Stimulated activated CD4-positive, alpha-beta T cell treated with anti-CD3 and anti-CD28 coated beads, Interleukin-1b, Interleukin-23, amount 100 ng/mL, for 24 hours (primary cell): ENCODE data around the gene TMEM40.
"Not testable (repeated sequence)": the region's sequence is repeated elsewhere in the genome, so short reads cannot be mapped to it uniquely, and the experiment has no call there.

Source experiments
- DNase-seq, 4 experiments: peaks; one replicate each; pipeline ENCODE4 v3.0.0-alpha.2; 2020; ENCODE audit warnings: low read depth in 4 of 4, low spot score in 1 of 4

TMEM40 gene

DNA sequence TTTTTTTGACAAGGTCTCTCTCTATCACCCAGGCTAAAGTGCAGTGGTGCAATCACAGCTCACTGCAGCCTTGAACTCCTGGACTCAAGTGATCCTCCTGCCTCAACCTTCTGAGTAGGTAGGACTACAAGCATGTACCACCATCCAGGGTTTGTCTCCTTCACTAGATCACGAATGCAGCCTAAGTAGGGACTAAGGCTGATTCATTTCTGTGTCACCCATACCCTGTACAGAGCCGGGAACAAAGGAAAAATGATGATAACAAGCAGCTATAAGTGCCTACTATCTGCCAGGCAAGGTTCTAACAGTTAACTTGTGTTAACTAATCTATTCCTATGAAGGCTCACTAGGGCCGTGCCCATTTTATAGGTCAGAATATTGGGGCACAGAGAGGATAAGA, 7.0 kb downstream of the TMEM40 start:
- DNase-seq: no peak

DNA sequence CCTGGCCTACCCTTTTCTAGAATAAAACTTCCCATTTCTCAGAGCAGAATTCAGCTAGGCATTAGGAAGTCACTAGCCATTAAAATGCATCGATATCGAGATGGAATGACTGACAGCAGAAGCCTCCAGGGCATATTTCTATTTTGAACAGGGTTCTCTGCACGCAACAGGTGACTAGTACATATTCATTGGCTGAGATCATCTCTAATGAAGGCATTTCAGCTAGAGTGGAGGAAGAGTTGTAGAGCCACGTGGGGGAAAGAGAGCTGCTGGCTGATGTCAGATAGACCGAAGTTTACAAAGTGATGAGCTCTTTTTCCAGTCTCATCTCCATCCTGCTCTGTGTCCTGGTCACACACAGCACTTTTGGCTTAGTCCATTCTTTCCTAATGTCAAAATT, 7.5 kb downstream of the TMEM40 start:
- no peak for DNase-seq

DNA sequence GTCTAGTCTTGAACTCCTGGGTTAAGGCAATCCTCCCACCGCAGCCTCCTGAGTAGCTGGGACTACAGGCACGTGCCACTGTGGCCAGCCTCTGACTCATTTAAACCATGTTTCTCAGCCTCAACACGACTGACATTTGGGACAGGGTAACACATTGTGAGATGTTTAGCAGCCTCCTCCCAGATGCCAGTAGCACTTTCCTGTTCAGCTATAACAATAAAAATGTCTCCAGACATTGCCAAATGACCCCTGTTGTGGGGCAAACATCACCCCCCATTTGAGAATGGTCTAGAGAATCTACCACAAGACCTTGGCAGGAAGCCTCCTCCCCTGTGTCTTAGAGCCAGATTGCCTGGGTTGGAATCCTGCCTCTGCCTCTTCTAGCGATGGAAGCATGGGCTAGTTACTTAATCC, 8.4 kb downstream of the TMEM40 start:
- DNase-seq: peak in 1 of 4 experiments; percentile 19

DNA sequence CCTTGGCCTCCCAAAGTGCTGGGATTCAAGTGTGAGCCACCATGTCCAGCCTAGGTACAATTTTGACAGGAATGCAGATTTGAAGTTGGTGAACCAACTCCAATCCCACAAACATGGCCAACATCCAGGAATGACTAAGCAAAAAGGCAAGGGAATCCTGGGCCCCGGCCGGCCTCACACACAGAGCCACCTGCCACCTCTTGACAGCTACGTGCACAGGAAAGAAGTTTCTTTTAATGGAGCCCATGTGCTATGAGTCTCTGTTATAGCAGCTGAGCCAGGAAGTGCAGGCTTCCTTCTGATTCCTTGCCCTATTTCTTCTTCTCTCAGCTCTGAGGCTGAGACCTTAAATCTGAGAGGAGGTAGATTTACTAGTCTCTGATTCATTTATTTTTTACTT, 8.8 kb downstream of the TMEM40 start:
- no peak for DNase-seq

DNA sequence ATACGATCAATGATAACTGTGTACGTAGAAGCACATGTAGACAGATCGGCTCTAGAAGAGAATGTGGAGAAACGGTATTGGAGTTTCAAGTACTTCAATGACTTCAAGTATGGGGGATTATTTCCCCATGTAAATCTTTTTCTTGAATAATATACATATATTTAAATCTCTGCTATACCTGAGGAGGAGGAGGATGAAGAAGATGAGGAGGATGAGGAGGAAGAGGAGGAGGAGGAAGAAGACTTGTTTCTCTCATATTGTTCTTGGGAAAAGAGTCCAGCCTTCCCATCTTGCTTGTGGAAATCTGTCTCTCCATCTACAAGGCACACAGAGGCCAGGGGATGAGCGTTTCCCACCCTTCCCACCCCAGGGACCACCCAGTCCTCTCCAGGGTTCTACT, 10.6 kb downstream of the TMEM40 start:
- DNase-seq: no peak

DNA sequence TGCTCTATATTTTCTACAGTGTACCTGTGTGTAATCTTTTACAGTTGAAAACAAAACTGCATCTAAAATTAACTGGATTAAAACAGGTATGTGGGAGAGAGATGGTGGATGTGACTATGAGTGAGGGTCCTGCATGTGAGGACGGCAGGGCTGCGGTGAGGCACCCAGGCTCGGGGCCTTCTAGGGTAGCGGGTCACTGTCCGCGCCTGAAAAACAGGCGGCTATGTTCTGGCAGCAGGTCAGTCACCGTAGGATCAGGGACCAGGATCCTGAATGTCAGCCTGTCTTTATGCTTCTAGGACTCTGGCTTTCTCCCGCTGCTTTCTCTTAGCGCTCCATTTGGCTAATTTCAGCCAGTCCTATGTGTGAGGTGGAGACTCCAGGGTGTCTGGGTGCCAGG, 12.6 kb downstream of the TMEM40 start:
- no peak for DNase-seq

DNA sequence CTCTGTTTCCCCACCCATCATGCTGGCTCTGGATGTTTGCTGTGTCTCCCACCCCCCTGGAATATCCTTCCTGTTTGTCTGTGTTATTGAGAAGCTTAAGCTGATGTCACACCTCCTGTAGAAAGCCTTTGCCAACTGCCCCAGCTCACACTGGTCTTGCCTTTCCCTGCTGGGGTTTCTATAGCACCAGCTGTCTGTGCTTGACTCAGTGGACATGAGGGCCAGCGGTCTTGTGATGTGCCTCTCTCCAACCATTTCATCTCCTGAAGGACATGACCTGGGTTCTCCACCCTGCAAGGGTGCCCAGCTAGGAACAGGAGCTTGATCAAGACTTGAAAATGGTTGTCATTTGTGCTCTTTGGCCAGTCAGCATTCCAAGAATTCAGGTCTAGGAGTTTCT, 14.7 kb downstream of the TMEM40 start:
- DNase-seq: no peak

DNA sequence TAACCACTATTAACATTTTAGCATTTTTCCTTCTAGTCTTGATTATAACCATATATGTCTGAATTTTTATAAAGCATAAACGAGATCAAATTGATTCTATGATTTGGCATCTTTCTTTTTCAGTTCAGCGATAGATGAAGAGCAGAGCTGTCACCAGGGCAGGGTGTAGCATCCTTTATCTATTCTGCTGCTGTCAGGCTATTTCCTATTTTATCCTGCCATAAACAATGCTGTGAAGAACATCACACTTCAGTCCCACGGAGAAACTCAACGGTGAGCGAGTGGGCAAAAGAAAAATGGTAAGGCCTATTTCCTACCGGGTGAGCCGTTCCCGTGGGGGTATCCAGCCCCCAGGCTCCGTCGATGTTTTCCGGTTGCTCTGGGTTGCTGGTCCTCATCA, 15.5 kb downstream of the TMEM40 start:
- DNase-seq: no peak

DNA sequence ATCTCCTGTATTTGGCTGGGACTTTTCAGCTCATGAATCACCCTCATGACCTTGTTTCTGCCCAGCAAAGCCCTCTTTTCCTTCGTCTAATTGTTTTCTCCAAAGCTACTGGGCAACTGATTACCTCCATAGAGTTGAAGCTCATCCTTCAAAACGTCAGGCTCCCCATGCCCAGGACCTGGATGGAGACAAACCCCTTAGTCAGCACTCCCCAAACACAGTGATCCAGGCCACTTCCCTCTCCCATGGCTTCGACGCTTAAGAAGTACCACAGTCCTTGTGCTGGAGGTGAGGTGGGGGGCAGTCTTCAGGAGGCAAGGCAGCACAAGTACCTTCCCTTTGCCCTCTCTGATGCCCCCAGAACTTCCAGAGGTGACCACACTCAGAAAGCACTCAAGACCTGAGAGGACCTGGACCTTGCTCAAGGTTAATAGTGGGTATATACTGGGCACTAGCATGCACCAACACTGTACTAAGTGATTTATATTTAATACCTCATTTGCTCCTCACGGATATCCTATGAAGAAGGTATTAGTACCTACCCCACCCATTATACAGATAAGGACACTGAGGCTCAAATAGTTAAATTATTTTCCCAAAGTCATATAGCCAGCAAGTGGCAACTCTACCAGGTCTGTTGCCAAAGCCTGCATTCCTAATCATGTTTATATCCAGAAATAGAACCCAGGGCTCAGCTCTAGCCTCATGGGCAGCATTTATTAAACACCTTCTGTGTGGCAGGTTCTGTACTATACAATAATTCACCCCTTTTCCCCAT, 16.5 kb downstream of the TMEM40 start:
- DNase-seq: no peak

DNA sequence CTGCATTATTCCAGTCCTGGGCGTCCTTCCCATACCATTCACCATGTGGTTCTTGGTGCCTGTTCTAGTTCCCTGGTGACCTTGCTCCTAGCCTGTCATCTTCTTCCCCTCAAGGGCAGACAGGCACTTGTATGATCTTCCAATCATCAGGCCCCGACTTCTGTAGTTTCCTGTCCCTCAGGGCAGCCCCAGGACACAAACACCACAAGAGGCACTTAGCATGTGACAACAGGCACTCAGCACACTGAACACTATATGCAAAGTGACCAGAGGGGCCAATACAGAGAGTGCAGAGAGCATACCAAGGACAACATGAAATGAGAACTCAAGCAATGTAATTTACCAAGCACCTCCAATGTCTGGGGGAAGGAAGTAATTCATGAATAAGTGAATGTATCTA, 17.9 kb downstream of the TMEM40 start:
- no peak for DNase-seq

DNA sequence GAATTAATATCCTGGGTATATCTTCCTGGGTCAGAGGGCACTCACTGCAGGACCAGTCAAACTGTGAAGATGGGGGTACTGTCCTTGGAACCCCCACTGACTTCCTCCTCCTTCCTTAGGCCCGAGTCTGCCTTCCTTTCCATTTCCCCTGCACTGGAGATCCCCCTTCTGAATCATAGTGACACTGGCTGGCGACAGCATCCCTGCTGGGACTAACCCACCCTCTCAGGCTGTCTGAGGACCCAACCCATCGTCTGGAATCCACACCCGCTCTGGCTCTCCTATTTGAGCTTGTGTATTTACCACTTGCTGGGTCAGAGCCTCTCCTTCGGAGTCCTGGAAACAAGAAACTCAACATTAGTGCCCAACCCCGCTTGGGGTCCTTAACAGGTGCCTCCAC, 21.2 kb downstream of the TMEM40 start:
- DNase-seq: no peak

DNA sequence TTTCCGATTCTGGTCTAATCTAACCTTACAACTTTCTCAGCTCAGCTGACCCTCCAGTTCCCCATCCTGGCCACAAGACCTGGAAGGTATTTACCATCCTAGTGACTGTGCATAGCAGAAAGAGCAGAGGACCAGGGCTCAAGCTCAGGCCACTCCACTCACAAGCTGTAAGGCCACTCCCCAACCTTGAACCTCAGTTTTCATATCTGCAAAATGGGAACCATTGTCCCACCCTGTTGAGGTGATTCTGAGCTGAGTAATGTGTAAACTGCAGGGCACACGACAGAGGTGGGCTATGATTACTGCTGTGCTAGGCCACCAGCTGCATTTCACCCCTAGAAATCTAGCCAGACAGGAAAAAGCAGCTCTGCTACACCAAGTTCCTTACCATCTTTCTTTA, 21.7 kb downstream of the TMEM40 start:
- DNase-seq: no peak

DNA sequence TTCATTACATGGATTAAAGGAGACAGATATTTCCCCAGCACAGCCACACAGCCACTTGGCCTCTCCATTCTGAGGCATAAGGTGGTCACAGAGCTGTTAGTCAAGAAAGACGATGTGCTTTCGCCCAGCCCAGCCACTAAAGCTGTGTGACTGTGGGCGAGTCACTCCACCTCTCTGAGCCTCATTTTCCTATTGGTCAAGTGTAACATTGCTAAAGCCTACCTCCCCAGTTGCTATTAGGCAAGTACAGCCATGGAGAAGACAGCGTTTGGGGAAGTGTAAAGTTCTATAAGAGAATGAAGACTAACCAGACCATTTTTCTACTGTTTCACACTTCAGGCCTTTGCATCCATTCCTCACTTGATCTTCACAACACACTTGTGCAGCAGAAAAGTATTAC, 24.1 kb downstream of the TMEM40 start:
- DNase-seq: no peak

DNA sequence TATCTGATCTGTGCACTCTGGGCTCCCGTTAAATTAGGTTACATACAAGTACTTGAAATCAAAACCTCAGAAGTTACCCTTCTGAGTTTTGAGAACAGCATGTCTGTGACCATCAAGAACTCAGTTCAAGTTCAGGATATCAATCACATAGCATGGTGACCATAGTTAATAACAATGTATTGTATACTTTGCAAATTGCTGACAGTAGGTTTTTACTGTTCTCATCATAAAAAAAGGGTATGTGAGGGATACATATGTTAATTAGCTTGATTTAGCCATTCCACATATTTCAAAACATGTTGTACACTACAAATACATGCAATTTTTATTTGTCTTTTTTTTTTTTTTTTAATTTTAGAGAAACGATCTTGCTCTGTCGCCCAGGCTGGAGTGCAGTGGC, 25.5 kb downstream of the TMEM40 start:
- no peak for DNase-seq

DNA sequence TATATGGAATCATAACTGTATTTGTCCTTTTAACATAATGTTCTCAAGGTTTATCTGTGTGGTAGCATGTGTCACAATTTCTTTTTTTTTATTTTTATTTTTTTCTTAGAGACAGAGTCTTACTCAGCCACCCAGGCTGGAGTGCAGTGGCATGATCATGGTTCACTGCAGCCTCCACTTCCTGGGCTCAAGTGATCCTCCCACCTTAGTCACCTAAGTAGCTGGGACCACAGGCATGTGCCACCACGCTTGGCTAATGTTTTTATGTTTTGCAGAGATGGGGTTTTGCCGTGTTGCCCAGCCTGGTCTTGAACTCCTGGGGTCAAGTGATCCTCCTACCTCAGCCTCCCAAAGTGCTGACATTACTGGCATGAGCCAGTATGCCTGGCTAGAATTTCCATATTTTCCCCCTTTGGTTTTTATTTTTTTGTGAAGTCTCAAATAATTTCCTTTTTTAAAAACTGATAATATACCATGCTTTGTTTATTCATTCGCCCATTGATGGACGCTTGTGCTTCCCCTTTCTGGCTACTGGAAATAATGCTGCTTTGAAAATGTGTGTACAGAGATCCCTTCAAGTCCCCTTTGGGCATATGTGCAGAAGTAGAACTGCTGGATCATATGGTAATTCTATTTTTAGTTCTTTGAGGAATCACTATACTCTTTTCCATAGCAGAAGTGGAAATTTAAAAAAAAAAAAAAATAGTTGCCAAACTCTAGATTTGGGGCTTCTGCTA, 28.4 kb downstream of the TMEM40 start:
- no peak for DNase-seq

DNA sequence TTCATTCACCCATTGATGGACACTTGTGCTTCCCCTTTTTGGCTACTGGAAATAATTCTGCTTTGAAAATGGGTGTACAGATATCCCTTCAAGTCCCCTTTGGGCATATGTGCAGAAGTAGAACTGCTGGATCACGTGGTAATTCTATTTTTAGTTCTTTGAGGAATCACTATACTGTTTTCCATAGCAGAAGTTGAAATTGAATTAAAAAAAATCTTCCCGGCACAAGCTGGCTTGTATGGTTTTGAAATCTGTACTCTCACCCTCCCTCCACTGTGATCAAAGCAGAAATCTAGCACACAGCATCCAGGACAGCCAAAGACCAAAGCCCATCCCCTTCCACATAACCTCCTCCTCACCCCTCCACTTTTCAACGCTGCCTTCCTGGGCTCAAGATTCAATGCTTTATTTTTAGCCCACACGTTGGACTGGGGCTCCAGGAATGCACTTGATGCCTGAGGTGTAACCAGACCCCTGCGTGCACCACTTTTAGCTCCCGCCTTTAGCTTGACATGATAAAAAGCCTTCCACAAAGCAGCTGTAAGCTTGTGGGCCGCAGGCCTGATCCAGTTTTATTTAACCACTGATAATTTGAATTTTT, 29.9 kb downstream of the TMEM40 start:
- DNase-seq: no peak

DNA sequence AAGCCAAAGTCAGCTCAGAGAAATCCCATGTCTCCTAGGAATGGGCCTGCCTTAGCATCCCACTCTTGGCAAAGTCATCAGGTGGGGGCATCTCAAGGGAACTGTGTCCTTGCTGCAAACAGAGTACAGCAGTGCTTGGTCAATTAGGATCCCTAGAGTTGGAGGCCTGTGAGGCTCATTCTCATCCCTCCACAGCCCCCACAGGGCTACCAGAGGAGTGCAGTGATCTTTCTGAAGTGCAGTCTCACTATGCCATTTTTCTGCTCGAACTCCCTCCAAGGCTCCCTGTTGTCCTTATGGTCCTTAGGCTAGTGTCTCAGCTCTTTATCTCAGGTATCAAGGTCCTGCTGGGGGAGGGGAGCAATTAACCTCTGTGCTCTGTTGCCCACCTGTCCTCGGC, 31.1 kb downstream of the TMEM40 start:
- no peak for DNase-seq

DNA sequence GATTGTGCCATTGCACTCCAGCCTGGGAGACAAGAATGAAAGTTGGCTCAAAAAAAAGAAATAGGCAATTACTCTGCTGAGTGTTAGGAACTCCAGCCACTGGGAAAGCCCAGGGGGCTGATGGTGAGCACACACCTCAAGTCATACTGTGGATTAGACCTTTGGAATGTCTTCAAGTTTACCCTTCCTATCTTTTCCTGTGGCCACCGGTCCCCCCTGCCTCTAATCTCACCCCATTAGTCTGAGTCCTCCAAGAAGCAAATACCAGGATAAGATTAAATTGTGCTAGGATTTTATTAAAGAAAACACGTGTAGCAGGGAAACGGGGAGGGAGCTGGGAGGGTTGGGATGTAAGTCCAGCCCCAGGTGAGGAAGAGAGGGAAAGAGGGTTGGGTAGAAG, 31.6 kb downstream of the TMEM40 start:
- DNase-seq: no peak

DNA sequence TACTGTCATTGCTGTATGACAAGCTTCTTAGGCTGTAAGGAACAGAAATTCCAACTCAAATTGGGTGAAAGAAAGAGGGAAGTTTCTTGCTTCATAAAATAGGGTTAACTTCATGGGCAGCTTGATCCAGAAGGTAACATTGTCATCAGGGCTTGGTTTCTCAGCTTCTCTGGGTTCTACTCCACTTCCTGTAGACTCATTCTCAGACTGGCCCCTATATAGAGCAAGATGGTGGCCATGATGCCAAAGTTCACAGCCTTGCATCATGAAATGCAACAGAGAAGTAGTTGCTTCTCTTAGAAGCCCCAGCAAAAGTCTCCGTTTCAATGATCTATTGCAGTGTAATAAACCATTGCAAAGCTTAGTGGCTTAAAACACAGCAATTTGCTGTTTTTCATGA, 33.6 kb downstream of the TMEM40 start:
- no peak for DNase-seq

DNA sequence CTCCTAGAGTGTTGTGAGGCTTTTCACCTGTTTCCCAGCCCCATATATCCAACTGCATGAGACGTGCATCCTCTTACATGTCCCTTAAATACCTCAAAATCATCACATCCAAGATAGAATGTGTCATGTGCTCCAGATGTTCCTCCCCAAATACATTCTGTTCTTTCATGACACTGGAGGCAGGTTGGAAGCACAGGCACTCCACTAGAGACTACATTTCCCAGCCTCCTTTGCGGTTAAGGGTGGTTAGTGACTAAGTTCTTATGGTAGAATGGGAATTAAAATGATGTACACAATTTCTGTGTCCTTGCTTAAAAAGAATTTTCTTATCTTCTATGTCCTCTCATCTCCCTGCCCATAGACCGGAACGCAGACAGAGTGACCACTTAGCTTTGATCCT, 34.3 kb downstream of the TMEM40 start:
- no peak for DNase-seq

DNA sequence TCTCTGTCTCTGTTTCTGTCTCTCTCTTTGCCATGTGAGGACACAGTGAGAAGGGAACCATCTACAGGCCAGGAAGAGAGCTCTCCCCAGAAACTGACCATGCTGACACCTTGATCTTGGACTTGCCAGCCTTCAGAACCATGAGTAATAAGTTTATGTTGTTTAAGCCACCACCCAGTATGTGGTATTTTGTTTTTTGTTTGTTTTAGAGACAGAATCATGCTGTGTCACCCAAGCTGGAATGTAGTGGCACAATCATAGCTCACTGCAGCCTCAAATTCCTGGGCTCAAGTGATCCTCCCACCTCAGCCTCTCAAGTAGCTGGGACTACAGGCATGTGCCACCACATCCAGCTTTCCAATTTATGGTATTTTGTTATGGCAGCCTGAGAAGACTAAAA, 35.7 kb downstream of the TMEM40 start:
- not testable (repeated sequence) for DNase-seq

DNA sequence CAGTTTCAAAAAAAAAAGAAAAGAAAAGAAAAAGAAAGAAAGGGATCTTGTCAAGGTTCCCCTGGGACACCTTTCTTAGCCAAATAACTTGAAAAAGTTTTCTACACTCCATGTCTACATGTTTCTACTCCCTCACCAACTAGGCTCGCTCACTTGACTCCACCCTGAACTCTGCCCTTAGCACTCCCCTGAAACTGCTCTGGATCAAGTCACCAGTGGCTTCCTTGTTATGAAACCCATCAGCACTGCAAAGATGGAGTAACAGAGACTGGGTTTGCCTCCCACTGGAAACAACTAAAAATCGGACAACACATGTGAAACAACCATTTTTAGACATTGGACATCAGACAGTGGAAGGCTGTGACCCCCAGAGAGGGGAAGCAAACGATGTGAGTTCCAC, 36.8 kb downstream of the TMEM40 start:
- DNase-seq: no peak
